Liver (tissue), 9 donors: Measurements from ENCODE around the gene ACSS1. TPM values are rescaled to one million over a fixed set of nuclear protein-coding genes. Genes with fewer than 3 reads are reported as not detected.

Source experiments
- DNase-seq: peaks from one replicate; pipeline ENCODE4 v3.0.0-alpha.2; 2017; ENCODE audit warnings: low spot score
- H3K27ac ChIP-seq, 2 donors: one replicate each; pipeline ENCODE4 v1.7.0; 2013; ENCODE audit warnings: inconsistent platforms in 2 of 2, low read length in 2 of 2, control low read depth in 1 of 2, low read depth in 1 of 2, mild to moderate bottlenecking in 1 of 2
- H3K27me3 ChIP-seq, 4 donors: one replicate each; pipeline versions ENCODE4 v1.6.1 to v1.7.0; 2013; ENCODE audit warnings: low read length in 3 of 4, inconsistent platforms in 1 of 4, mild to moderate bottlenecking in 1 of 4, moderate library complexity in 1 of 4; ENCODE audit not compliant: control insufficient read depth in 4 of 4, insufficient read depth in 4 of 4
- H3K36me3 ChIP-seq, 4 donors: one replicate each; pipeline versions ENCODE4 v1.6.1 to v1.7.0; 2013; ENCODE audit warnings: low read length in 3 of 4, mild to moderate bottlenecking in 3 of 4, low read depth in 1 of 4, moderate library complexity in 1 of 4; ENCODE audit not compliant: control insufficient read depth in 4 of 4, insufficient read depth in 3 of 4
- H3K4me1 ChIP-seq, 4 donors: one replicate each; pipeline versions ENCODE4 v1.6.1 to v1.7.0; 2013; ENCODE audit warnings: low read length in 3 of 4, mild to moderate bottlenecking in 3 of 4, moderate library complexity in 1 of 4; ENCODE audit not compliant: control insufficient read depth in 4 of 4, insufficient read depth in 4 of 4
- H3K4me3 ChIP-seq, 3 donors: one replicate each; pipeline versions ENCODE4 v1.6.1 to v1.7.0; 2013; ENCODE audit warnings: low read length in 3 of 3, control low read depth in 1 of 3, low read depth in 1 of 3, mild to moderate bottlenecking in 1 of 3
- H3K9ac ChIP-seq, 2 donors: one replicate each; pipeline ENCODE4 v1.7.0; 2013; ENCODE audit warnings: low read length in 2 of 2, mild to moderate bottlenecking in 2 of 2, moderate library complexity in 2 of 2, control low read depth in 1 of 2, low read depth in 1 of 2
- H3K9me3 ChIP-seq, 4 donors: one replicate each; pipeline versions ENCODE4 v1.6.1 to v1.7.0; 2013; ENCODE audit warnings: low read length in 3 of 4; ENCODE audit not compliant: control insufficient read depth in 4 of 4
- ATF3 ChIP-seq: IDR thresholded peaks from 2 replicates; pipeline ENCODE4 v1.6.1; 2016; ENCODE audit warnings: antibody characterized with exemption
- CTCF ChIP-seq: fragments of 150-350 bp; IDR thresholded peaks from 2 replicates; pipeline ENCODE4 v1.5.1; 2017; ENCODE audit warnings: improper control_type of control experiment, low read depth, low read length; ENCODE audit not compliant: missing input control
- EGR1 ChIP-seq, 2 donors: IDR thresholded peaks; 2 replicates each; pipeline ENCODE4 v1.6.1; 2016 to 2018; ENCODE audit warnings: antibody characterized with exemption in 2 of 2, low read depth in 2 of 2
- FOXA1 ChIP-seq: IDR thresholded peaks from 2 replicates; pipeline ENCODE4 v1.6.1; 2016; ENCODE audit warnings: antibody characterized with exemption
- FOXA2 ChIP-seq: IDR thresholded peaks from 2 replicates; pipeline ENCODE4 v1.6.1; 2016; ENCODE audit warnings: antibody characterized with exemption
- GABPA ChIP-seq, 2 donors: IDR thresholded peaks in 1 of 2; conservative IDR thresholded peaks in 1 of 2; 2 replicates each; pipeline ENCODE4 v1.6.1; 2016; ENCODE audit warnings: antibody characterized with exemption in 2 of 2, mild to moderate bottlenecking in 1 of 2, moderate library complexity in 1 of 2
- HNF4A ChIP-seq, 2 donors: conservative IDR thresholded peaks; 2 replicates each; pipeline ENCODE4 v1.6.1; 2016; ENCODE audit warnings: antibody characterized with exemption in 2 of 2, mild to moderate bottlenecking in 2 of 2
- HNF4G ChIP-seq: IDR thresholded peaks from 2 replicates; pipeline ENCODE4 v1.6.1; 2016; ENCODE audit warnings: antibody characterized with exemption
- JUND ChIP-seq, 2 donors: IDR thresholded peaks; 2 replicates each; pipeline ENCODE4 v1.6.1; 2016; ENCODE audit warnings: antibody characterized with exemption in 2 of 2
- MAX ChIP-seq: IDR thresholded peaks from 2 replicates; pipeline ENCODE4 v1.6.1; 2016; ENCODE audit warnings: antibody characterized with exemption
- NR2F2 ChIP-seq: IDR thresholded peaks from 2 replicates; pipeline ENCODE4 v1.6.1; 2016; ENCODE audit warnings: antibody characterized with exemption
- RAD21 ChIP-seq, 2 donors: IDR thresholded peaks; 2 replicates each; pipeline ENCODE4 v1.6.1; 2016; ENCODE audit warnings: antibody characterized with exemption in 2 of 2, mild to moderate bottlenecking in 2 of 2
- REST ChIP-seq: IDR thresholded peaks from 2 replicates; pipeline ENCODE4 v1.6.1; 2016; ENCODE audit warnings: antibody characterized with exemption, mild to moderate bottlenecking
- RXRA ChIP-seq, 2 donors: IDR thresholded peaks; 2 replicates each; pipeline ENCODE4 v1.6.1; 2017 to 2018; ENCODE audit warnings: antibody characterized with exemption in 2 of 2, mild to moderate bottlenecking in 1 of 2
- SP1 ChIP-seq: IDR thresholded peaks from 2 replicates; pipeline ENCODE4 v1.6.1; 2018; ENCODE audit warnings: antibody characterized with exemption, mild to moderate bottlenecking
- TAF1 ChIP-seq: conservative IDR thresholded peaks from 2 replicates; pipeline ENCODE4 v1.6.1; 2016; ENCODE audit warnings: antibody characterized with exemption, mild to moderate bottlenecking
- YY1 ChIP-seq: IDR thresholded peaks from 2 replicates; pipeline ENCODE4 v1.6.1; 2016; ENCODE audit warnings: antibody characterized with exemption, mild to moderate bottlenecking
- ZBTB33 ChIP-seq: IDR thresholded peaks from 2 replicates; pipeline ENCODE4 v1.6.1; 2016; ENCODE audit warnings: antibody characterized with exemption
- WGBS: extraction: QIAGEN DNeasy Blood & Tissue Kit; methylation state at CpG from one replicate; pipeline ENCODE4 v1.1.7; 2013; 5-methylcytosine and 5-hydroxymethylcytosine counted together
- polyA plus RNA-seq, 2 donors: library from polyadenylated mRNA; stranded (reverse) in 1 of 2; unstranded in 1 of 2; fragments of 200-250 nt in 1 of 2; fragments of >200 nt in 1 of 2; fragmentation: Nextera tagmentation in 1 of 2; extraction: Ambion mirVana in 1 of 2; gene quantifications; one replicate each; pipeline versions ENCODE4 v1.2.1 to v1.2.3, GENCODE V29; 2013 to 2015
- total RNA-seq, 2 donors: library from RNA; depleted of rRNA; stranded (reverse); fragments of >200 nt; gene quantifications; one replicate each; pipeline ENCODE4 v1.2.3, GENCODE V29; 2014
- donor health status: healthy.
- donor health status: healthy.
- donor health status: healthy.
- donor health status: healthy.
- donor health status: healthy.

ACSS1 gene
- total and polyA plus RNA-seq, 4 donors, result 5.3 to 87.5 (median 22.1) TPM

GRCh38 chr20:25033924-25034300 is 24.0 kb downstream of the ACSS1 start:
- TF ChIP-seq FOXA2 (no peak), ZBTB33 (no peak), SP1 (no peak), RXRA (IDR thresholded peaks at IDR 0.05) (no peak), GABPA (IDR thresholded peaks at IDR 0.05 in 1 of 2, conservative IDR thresholded peaks at IDR 0.05 in 1 of 2) (no peak), HNF4A (conservative IDR thresholded peaks at IDR 0.05) (no peak), EGR1 (IDR thresholded peaks at IDR 0.05; ENCODE audit: low read depth in 2 of 2) (no peak), ATF3 (no peak), TAF1 (no peak), HNF4G (no peak), RAD21 (IDR thresholded peaks at IDR 0.05) (no peak), NR2F2 (no peak), JUND (IDR thresholded peaks at IDR 0.05) (no peak), FOXA1 (no peak)
- Histone ChIP-seq H3K4me3 (no peak overlapping the region), H3K36me3 (no peaks in the 10 kb centered on the region), H3K27ac (no peak overlapping the region), H3K9me3 (no peaks in the 10 kb centered on the region), H3K27me3 (no peaks in the 10 kb centered on the region), H3K4me1 (peaks cover 0 to 20% (median 8%) of the 10 kb centered on the region in 4 donors), H3K9ac (no peak overlapping the region)
- 86% methylated on average over 3 of the region's 3 CpGs for WGBS
- no peak for DNase-seq

GRCh38 chr20:25033265-25033923 is 24.5 kb downstream of the ACSS1 start:
- WGBS, result 74% methylated on average over 6 of the region's 6 CpGs
- Histone ChIP-seq H3K4me3 (no peak overlapping the region), H3K4me1 (peaks cover 0 to 15% (median 4%) of the 10 kb centered on the region in 4 donors), H3K27me3 (no peaks in the 10 kb centered on the region), H3K9ac (no peak overlapping the region), H3K27ac (no peak overlapping the region), H3K36me3 (no peaks in the 10 kb centered on the region), H3K9me3 (no peaks in the 10 kb centered on the region)
- TF ChIP-seq SP1, result no peak
- no peak for TF ChIP-seq EGR1 (IDR thresholded peaks at IDR 0.05; ENCODE audit: low read depth in 2 of 2)
- no peak for TF ChIP-seq ZBTB33
- TF ChIP-seq ATF3, result no peak
- no peak for TF ChIP-seq CTCF
- no peak for TF ChIP-seq FOXA1
- no peak for TF ChIP-seq NR2F2
- no peak for TF ChIP-seq RAD21 (IDR thresholded peaks at IDR 0.05)
- TF ChIP-seq HNF4G, result no peak
- TF ChIP-seq MAX, result no peak
- no peak for TF ChIP-seq FOXA2
- TF ChIP-seq HNF4A (conservative IDR thresholded peaks at IDR 0.05), result no peak
- no peak for TF ChIP-seq GABPA (IDR thresholded peaks at IDR 0.05 in 1 of 2, conservative IDR thresholded peaks at IDR 0.05 in 1 of 2)
- TF ChIP-seq TAF1, result no peak
- TF ChIP-seq YY1, result no peak
- no peak for TF ChIP-seq JUND (IDR thresholded peaks at IDR 0.05)
- no peak for TF ChIP-seq RXRA (IDR thresholded peaks at IDR 0.05)
- TF ChIP-seq REST, result no peak
- no peak for DNase-seq
